ENCODE measurements around the gene FUNDC2. TPM values are rescaled to one million over a fixed set of nuclear protein-coding genes. Genes with fewer than 3 reads are reported as not detected.

Gene FUNDC2
- total and polyA plus RNA-seq, 2 donors (not counting 3 experiments of a cell fraction or from before 2014, with no cell fraction given) = 53.3 to 65.6 TPM

DNA sequence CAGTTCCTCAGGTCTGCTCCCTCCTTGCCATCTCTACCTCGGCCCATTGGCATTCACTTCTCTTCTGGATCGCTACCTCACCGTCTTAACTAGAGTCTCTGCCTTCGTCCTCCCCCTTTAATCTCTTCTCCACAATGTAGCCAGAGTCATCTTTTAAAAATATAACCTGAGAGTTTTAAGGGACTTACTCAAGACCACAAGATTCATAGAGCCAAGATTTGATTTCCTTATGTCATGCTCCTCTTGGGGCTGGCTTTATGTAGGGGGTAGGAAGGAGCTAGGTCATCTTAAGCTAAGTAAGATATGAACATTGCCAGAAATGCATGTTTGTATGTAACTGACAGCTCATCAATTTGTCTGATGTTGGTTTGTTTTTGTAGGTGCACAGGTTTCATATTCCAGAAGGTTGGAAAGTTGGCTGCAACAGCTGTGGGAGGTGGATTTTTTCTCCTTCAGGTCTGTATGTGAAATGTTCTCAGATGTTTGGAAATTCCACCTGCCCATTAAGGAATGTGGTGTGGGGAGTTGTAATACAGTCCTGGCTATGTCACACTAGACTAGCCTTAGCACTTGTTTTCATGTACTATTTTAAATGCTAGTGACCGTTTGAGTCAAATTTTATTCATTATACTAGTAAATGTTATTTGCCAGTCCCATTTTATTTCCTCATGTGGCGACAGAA, 19.6 kb downstream of the FUNDC2 start:
- ChIA-PET POLR2A (no interaction called here), CTCF (interaction anchor here (1.2 kb wide), 1 partner anchor 22 kb away, joined by 3 read pairs; no protein-coding TSS in a partner anchor)
- Histone ChIP-seq H2AFZ (ENCODE audit: low read depth, low read length) (no peak overlapping the region), H3K27me3 (ENCODE audit: control insufficient read depth in 2 of 2, insufficient read depth in 2 of 2, low read length in 2 of 2) (no peaks in the 10 kb centered on the region), H3K9me1 (replicated peaks; ENCODE audit: control insufficient read depth, extremely low read depth, insufficient read depth, low read length) (no peaks in the 10 kb centered on the region), H3K4me1 (ENCODE audit: control insufficient read depth, extremely low read depth, insufficient read depth, low read length) (no peaks in the 10 kb centered on the region), H3K4me2 (ENCODE audit: insufficient read depth, low read length) (no peak overlapping the region), H3K4me3 (replicated peaks in 1 of 3; ENCODE audit: insufficient read depth in 1 of 3, low read depth in 1 of 3, low read length in 3 of 3) (no peak overlapping the region), H3K9ac (replicated peaks; ENCODE audit: extremely low read depth, insufficient read depth, low read length) (no peak overlapping the region), H3K79me2 (ENCODE audit: control insufficient read depth, insufficient read depth, low read length) (no peaks in the 10 kb centered on the region), H3K9me3 (replicated peaks; ENCODE audit: control insufficient read depth, insufficient read depth, low read length) (no peaks in the 10 kb centered on the region), H3K36me3 (ENCODE audit: control insufficient read depth in 2 of 2, extremely low read depth in 1 of 2, insufficient read depth in 2 of 2, low read length in 2 of 2) (peaks cover 0 to 2% of the 10 kb centered on the region in 2 experiments), H3K27ac (ENCODE audit: insufficient read depth, low read depth, low read length) (no peak overlapping the region), H4K20me1 (replicated peaks; ENCODE audit: control insufficient read depth, extremely low read depth, insufficient read depth, low read length) (no peaks in the 10 kb centered on the region)
- intact Hi-C loops (cut with micrococcal nuclease) = no loop called here
- BruUV-seq (replicated peaks) = no TSS peak
- TF ChIP-seq MYC (IDR thresholded peaks at IDR 0.05; ENCODE audit: low read depth, low read length) = no peak
- no peak for TF ChIP-seq CTCF (IDR thresholded peaks at IDR 0.05; ENCODE audit: extremely low read depth in 1 of 2, insufficient read depth in 1 of 2, low read depth in 1 of 2, low read length in 2 of 2)
- no peak for TF ChIP-seq MAX (IDR thresholded peaks at IDR 0.05; ENCODE audit: insufficient read depth, insufficient read length)
- TF ChIP-seq POLR2AphosphoS5 (IDR thresholded peaks at IDR 0.05; ENCODE audit: insufficient read depth, low read depth, low read length) = no peak
- no peak for TF ChIP-seq JUN (IDR thresholded peaks at IDR 0.05; ENCODE audit: borderline replicate concordance, insufficient read depth, insufficient read length, low read depth)
- TF ChIP-seq EZH2 (IDR thresholded peaks at IDR 0.05; ENCODE audit: borderline replicate concordance, low read depth, low read length, severe bottlenecking) = no peak
- TF ChIP-seq GATA2 (IDR thresholded peaks at IDR 0.05; ENCODE audit: insufficient read depth, insufficient read length, low read depth, low read length) = no peak
- dilution Hi-C loops (cut with MboI; ENCODE audit: extremely low pct_ligation_motif_present, low sequenced_read_pairs) = no loop called here
- FAIRE-seq (no peak), DNase-seq (ENCODE audit: low read depth, low spot score) (no peak)

Data from endothelial cell of umbilical vein (primary cell).